GM12878 (cell line): ENCODE results near the gene RPL38. TPM values are rescaled to one million over a fixed set of nuclear protein-coding genes. Genes with fewer than 3 reads are reported as not detected.

Experiments used
- ATAC-seq: fragments of 200-7000 bp; cut with Tn5 transposase; 3 replicates; pipeline ENCODE4 v1.9.1; 2020; ENCODE audit warnings: mild to moderate bottlenecking, moderate library complexity
- BruUV-seq: library from RNA; stranded (reverse); fragments of 400-500 nt; replicated peaks from 2 replicates; lab custom pipeline; 2021; lab: Mats Ljungman, UMichigan
- CTCF ChIA-PET: fragments of 300-600 bp; sonication (Branson Sonifier 250); formaldehyde crosslinking; extraction: SDS; loops from one replicate; lab custom pipeline; 2021; ENCODE audit warnings: inconsistent platforms; lab: Yijun Ruan, JAX
- POLR2A ChIA-PET: fragments of 350-600 bp; formaldehyde crosslinking; extraction: SDS; loops from one replicate; lab custom pipeline; 2021; ENCODE audit warnings: inconsistent platforms; lab: Charles Lee
- RAD21 ChIA-PET: fragments of 300-600 bp; sonication (Branson Sonifier 250); formaldehyde crosslinking; loops from one replicate; lab custom pipeline; 2023; ENCODE audit warnings: antibody characterized with exemption; ENCODE audit not compliant: unreplicated experiment; lab: Charles Lee
- SMC1A ChIA-PET: fragments of 300-600 bp; sonication (Branson Sonifier 250); formaldehyde crosslinking; loops from one replicate; lab custom pipeline; 2023; ENCODE audit not compliant: unreplicated experiment, uncharacterized antibody; lab: Charles Lee
- DNase-seq: peaks from one replicate; pipeline ENCODE4 v3.0.0-alpha.2; 2011; ENCODE audit warnings: low read depth, low spot score
- FAIRE-seq: peaks from 3 replicates; lab custom pipeline; 2011; peaks lifted over from hg19 to GRCh38; lab: Jason Lieb, UNC
- H2AFZ ChIP-seq: 2 replicates; pipeline ENCODE4 v1.6.0; 2011; ENCODE audit warnings: low read depth, low read length, control low read depth; ENCODE audit not compliant: control insufficient read depth
- H3K27ac ChIP-seq: 2 replicates; pipeline ENCODE4 v1.5.1; 2011; ENCODE audit warnings: control low read depth; ENCODE audit not compliant: control insufficient read depth, insufficient read depth
- H3K27me3 ChIP-seq, 2 experiments: replicated peaks in 1 of 2; 2 replicates each; pipeline versions ENCODE4 v1.6.0 to v1.6.1; 2011; ENCODE audit warnings: low read length in 1 of 2; ENCODE audit not compliant: control insufficient read depth in 2 of 2, insufficient read depth in 2 of 2
- H3K36me3 ChIP-seq, 2 experiments: 2 replicates each; pipeline ENCODE4 v1.5.1; 2011; ENCODE audit warnings: low read length in 1 of 2; ENCODE audit not compliant: control insufficient read depth in 2 of 2, insufficient read depth in 2 of 2
- H3K4me1 ChIP-seq: 2 replicates; pipeline ENCODE4 v1.6.1; 2011; ENCODE audit warnings: mild to moderate bottlenecking, low read length, moderate library complexity, mixed read lengths; ENCODE audit not compliant: control insufficient read depth, insufficient read depth
- H3K4me2 ChIP-seq: 2 replicates; pipeline ENCODE4 v1.6.0; 2011; ENCODE audit warnings: control low read depth; ENCODE audit not compliant: control insufficient read depth, insufficient read depth
- H3K4me3 ChIP-seq: fragments of 200-600 bp; sonication (generic); 2 replicates; pipeline ENCODE4 v1.5.1; 2016
- H3K79me2 ChIP-seq: 2 replicates; pipeline ENCODE4 v1.6.0; 2011; ENCODE audit warnings: low read length; ENCODE audit not compliant: control insufficient read depth, insufficient read depth
- H3K9ac ChIP-seq: 2 replicates; pipeline ENCODE4 v1.8.0; 2011; ENCODE audit warnings: low read length, control low read depth, mixed read lengths; ENCODE audit not compliant: control insufficient read depth, insufficient read depth
- H3K9me3 ChIP-seq: replicated peaks from 3 replicates; pipeline ENCODE4 v1.5.1; 2011; ENCODE audit warnings: mild to moderate bottlenecking, low read length; ENCODE audit not compliant: control insufficient read depth, insufficient read depth
- H4K20me1 ChIP-seq: 2 replicates; pipeline ENCODE4 v1.6.0; 2011; ENCODE audit not compliant: control insufficient read depth, insufficient read depth
- ATF7 ChIP-seq: fragments of 450-650 bp; IDR thresholded peaks from 2 replicates; pipeline ENCODE4 v1.6.1; 2016; ENCODE audit warnings: low read depth, mild to moderate bottlenecking
- HDAC2 ChIP-seq: fragments of 200-600 bp; sonication (generic); IDR thresholded peaks from 2 replicates; pipeline ENCODE4 v1.6.1; 2017
- IKZF1 ChIP-seq: fragments of 450-650 bp; conservative IDR thresholded peaks from 2 replicates; pipeline ENCODE4 v1.6.1; 2017; ENCODE audit warnings: antibody characterized with exemption, mild to moderate bottlenecking
- RAD21 ChIP-seq: IDR thresholded peaks from 2 replicates; pipeline ENCODE4 v1.6.1; 2011; ENCODE audit warnings: mild to moderate bottlenecking, low read depth, low read length, moderate library complexity; ENCODE audit not compliant: insufficient read depth
- RB1 ChIP-seq: fragments of 450-650 bp; formaldehyde crosslinking; IDR thresholded peaks from 2 replicates; pipeline ENCODE4 v1.6.1; 2017; ENCODE audit warnings: mild to moderate bottlenecking, borderline replicate concordance
- RBBP5 ChIP-seq: fragments of 200-600 bp; sonication (generic); conservative IDR thresholded peaks from 2 replicates; pipeline ENCODE4 v1.6.1; 2016
- SMC3 ChIP-seq: IDR thresholded peaks from 2 replicates; pipeline ENCODE4 v1.6.1; 2011; ENCODE audit warnings: low read length, improper control_type of control experiment, borderline replicate concordance
- STAT1 ChIP-seq: fragments of 450-650 bp; conservative IDR thresholded peaks from 2 replicates; pipeline ENCODE4 v1.6.1; 2014; ENCODE audit warnings: antibody characterized with exemption, mild to moderate bottlenecking
- WGBS: methylation state at CpG from one replicate; pipeline ENCODE4 v1.1.6; 2016; ENCODE audit warnings: low lambda C conversion rate; ENCODE audit not compliant: insufficient replicate concordance, insufficient coverage; ENCODE audit errors: missing lambda C conversion rate; 5-methylcytosine and 5-hydroxymethylcytosine counted together
- in situ Hi-C: fragments of 300-500 bp; cut with MboI; formaldehyde crosslinking; loops from 9 replicates; pipeline ENCODE4 v1.14.3; 2018; ENCODE audit warnings: mixed read lengths
- intact Hi-C: fragments of 100-400 bp; cut with micrococcal nuclease; formaldehyde crosslinking; loops from one replicate; pipeline ENCODE4 v1.14.2; 2022; ENCODE audit not compliant: unreplicated experiment
- polyA plus RNA-seq, 11 experiments: library from polyadenylated mRNA; depleted of rRNA in 4 of 11; unstranded in 6 of 11; stranded (reverse) in 5 of 11; fragments of >200 nt; fragmentation: Nextera tagmentation in 4 of 11; fragmentation: Illumina TruSeq in 1 of 11; extraction: Ambion mirVana in 4 of 11; extraction: Trizol in 1 of 11; gene quantifications; 1 replicate in 1 of 11; 2 replicates in 10 of 11; pipeline versions ENCODE4 v1.2.1 to v1.2.3, GENCODE V29; 2011 to 2016; ENCODE audit warnings: inconsistent platforms in 2 of 11, missing spikeins in 2 of 11, low read depth in 1 of 11
- total RNA-seq, 4 experiments: library from RNA; depleted of rRNA in 3 of 4; stranded (reverse); fragments of >200 nt in 3 of 4; fragmentation: Illumina TruSeq in 1 of 4; extraction: Trizol in 1 of 4; gene quantifications; 2 replicates each; pipeline versions ENCODE4 v1.2.1 to v1.2.3, GENCODE V29; 2013 to 2021
- TF ChIP-seq, protein P1 (sequence below), 3 experiments: IDR thresholded peaks in 2 of 3; conservative IDR thresholded peaks in 1 of 3; 2 replicates each; pipeline ENCODE4 v1.5.1; 2011; ENCODE audit warnings: low read depth in 3 of 3, low read length in 3 of 3, mild to moderate bottlenecking in 3 of 3, control low read depth in 2 of 3, moderate library complexity in 2 of 3, inconsistent platforms in 1 of 3, mixed read lengths in 1 of 3; ENCODE audit not compliant: control insufficient read depth in 2 of 3, insufficient read depth in 1 of 3; ENCODE audit errors: extremely low read depth in 1 of 3

Gene RPL38
- total and polyA plus RNA-seq, 10 of the 15 experiments (the other 5 are each of a cell fraction or from before 2014, with no cell fraction given), result 1,318 to 4,938 (median 2,673) TPM

- no peak for DNase-seq
- H3K79me2 ChIP-seq, result peaks cover 10% of the 10 kb centered on the region
- RAD21 ChIA-PET, result interaction anchor here (0.8 to 2.3 kb wide), 4 partner anchors 63 to 163 kb away, joined by 3 to 14 read pairs (median 4); no protein-coding TSS in a partner anchor
- intact Hi-C loops (loop anchor here (2.0 kb wide), 1 partner anchor 109 kb away; no protein-coding TSS in a partner anchor), in situ Hi-C loops (loop anchor here (5.0 to 10.0 kb wide), 2 partner anchors 33 to 925 kb away; no protein-coding TSS in a partner anchor)
- H3K4me1 ChIP-seq, result peaks cover 4% of the 10 kb centered on the region; the same call in 1 of the 2 replicates
- no peaks in the 10 kb centered on the region for H4K20me1 ChIP-seq
- no peaks in the 10 kb centered on the region for H3K36me3 ChIP-seq
- POLR2A ChIA-PET, result interaction anchor here (0.5 kb wide), 2 partner anchors 11 to 224 kb away, joined by 3 to 5 read pairs; no protein-coding TSS in a partner anchor
- peaks cover 3 to 7% of the 10 kb centered on the region in 2 experiments for H3K27me3 ChIP-seq
- SMC1A ChIA-PET, result interaction anchor here (1.0 to 1.6 kb wide), 2 partner anchors 110 to 112 kb away, joined by 3 to 6 read pairs; no protein-coding TSS in a partner anchor
- FAIRE-seq, result peak; percentile 23
- no peak overlapping the region for H3K9ac ChIP-seq
- TF ChIP-seq ATF7 (no peak), IKZF1 (0 out of 2 replicates have a peak, but pooled peaks have one; percentile 29), SMC3 (peak; percentile 48; the same call in 1 of the 2 replicates), RBBP5 (no peak), RAD21 (peak; percentile 56), RB1 (0 out of 2 replicates have a peak, but pooled peaks have one; percentile 52), HDAC2 (no peak), STAT1 (0 out of 2 replicates have a peak, but pooled peaks have one; percentile 46)
- TF ChIP-seq, protein P1, sequence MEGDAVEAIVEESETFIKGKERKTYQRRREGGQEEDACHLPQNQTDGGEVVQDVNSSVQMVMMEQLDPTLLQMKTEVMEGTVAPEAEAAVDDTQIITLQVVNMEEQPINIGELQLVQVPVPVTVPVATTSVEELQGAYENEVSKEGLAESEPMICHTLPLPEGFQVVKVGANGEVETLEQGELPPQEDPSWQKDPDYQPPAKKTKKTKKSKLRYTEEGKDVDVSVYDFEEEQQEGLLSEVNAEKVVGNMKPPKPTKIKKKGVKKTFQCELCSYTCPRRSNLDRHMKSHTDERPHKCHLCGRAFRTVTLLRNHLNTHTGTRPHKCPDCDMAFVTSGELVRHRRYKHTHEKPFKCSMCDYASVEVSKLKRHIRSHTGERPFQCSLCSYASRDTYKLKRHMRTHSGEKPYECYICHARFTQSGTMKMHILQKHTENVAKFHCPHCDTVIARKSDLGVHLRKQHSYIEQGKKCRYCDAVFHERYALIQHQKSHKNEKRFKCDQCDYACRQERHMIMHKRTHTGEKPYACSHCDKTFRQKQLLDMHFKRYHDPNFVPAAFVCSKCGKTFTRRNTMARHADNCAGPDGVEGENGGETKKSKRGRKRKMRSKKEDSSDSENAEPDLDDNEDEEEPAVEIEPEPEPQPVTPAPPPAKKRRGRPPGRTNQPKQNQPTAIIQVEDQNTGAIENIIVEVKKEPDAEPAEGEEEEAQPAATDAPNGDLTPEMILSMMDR (IDR thresholded peaks at IDR 0.05 in 2 of 3, conservative IDR thresholded peaks at IDR 0.05 in 1 of 3; ENCODE audit: control insufficient read depth in 2 of 3, extremely low read depth in 1 of 3, insufficient read depth in 1 of 3, low read depth in 3 of 3, low read length in 3 of 3), result peak; percentile 84 to 98 (median 97)
- no peaks in the 10 kb centered on the region for H3K9me3 ChIP-seq
- no peak overlapping the region for H3K4me3 ChIP-seq
- WGBS, result 25% methylated on average over 35 of the region's 35 CpGs
- no peak overlapping the region for H3K27ac ChIP-seq
- no TSS peak for BruUV-seq
- H2AFZ ChIP-seq, result peak overlapping the region; percentile 15; the same call in 1 of the 2 replicates
- H3K4me2 ChIP-seq, result no peak overlapping the region
- ATAC-seq, result peak; percentile 73
- CTCF ChIA-PET, result interaction anchor here (0.6 to 6.7 kb wide), 21 partner anchors 8 to 482 kb away, joined by 3 to 68 read pairs (median 4); partner anchors contain the start of gene BTBD17
Measured at GRCh38 chr17:74199306-74200092, 4.0 kb upstream of the RPL38 start.
